Left ventricle myocardium inferior (tissue), 1 donor: ENCODE results near the gene PCDHGA2. TPM values are rescaled to one million over a fixed set of nuclear protein-coding genes. Genes with fewer than 3 reads are reported as not detected.
A peak's percentile ranks its signal among the peaks of the same experiment; 100 is the strongest.
"Not testable (repeated sequence)": the region's sequence is repeated elsewhere in the genome, so short reads cannot be mapped to it uniquely, and the experiment has no call there.

Experiments
- DNase-seq: peaks from one replicate; pipeline ENCODE4 v3.0.0-alpha.2; 2020
- H3K27ac ChIP-seq: fragments of 200-600 bp; replicated peaks from 2 replicates; pipeline ENCODE4 v1.8.0; 2021
- H3K27me3 ChIP-seq: fragments of 200-600 bp; 2 replicates; pipeline ENCODE4 v1.8.0; 2021; ENCODE audit warnings: low read depth
- H3K36me3 ChIP-seq: fragments of 200-600 bp; 2 replicates; pipeline ENCODE4 v1.8.0; 2021
- H3K4me1 ChIP-seq: fragments of 200-600 bp; 2 replicates; pipeline ENCODE4 v1.8.0; 2021
- H3K4me3 ChIP-seq: fragments of 200-600 bp; 2 replicates; pipeline ENCODE4 v1.8.0; 2021; ENCODE audit warnings: mild to moderate bottlenecking, moderate library complexity
- H3K9me3 ChIP-seq: fragments of 200-600 bp; replicated peaks from 2 replicates; pipeline ENCODE4 v1.8.0; 2021
- intact Hi-C: fragments of 100-400 bp; cut with micrococcal nuclease; formaldehyde crosslinking; loops from one replicate; pipeline ENCODE4 v1.11.0; 2022
- total RNA-seq: library from RNA; stranded (reverse); fragmentation: NEBNext Ultra II Directional; extraction: Animal tissue kit (Norgen Biotek cat#: 25700); gene quantifications from one replicate; pipeline ENCODE4 v1.2.1, GENCODE V29; 2021
- TF ChIP-seq, protein P1 (sequence below): fragments of 200-600 bp; IDR thresholded peaks from 2 replicates; pipeline ENCODE4 v1.8.0; 2021; ENCODE audit warnings: antibody characterized with exemption, mild to moderate bottlenecking, borderline replicate concordance
- donor health status: DM: no; HTN: yes; CAD: no; lungs with severe emphysema.

Gene PCDHGA2
- total RNA-seq, 1 donor from 2014 or later = 7.8 TPM

GRCh38 chr5:141343953-141344463, 5.4 kb downstream of the PCDHGA2 start:
- TF ChIP-seq, protein P1, sequence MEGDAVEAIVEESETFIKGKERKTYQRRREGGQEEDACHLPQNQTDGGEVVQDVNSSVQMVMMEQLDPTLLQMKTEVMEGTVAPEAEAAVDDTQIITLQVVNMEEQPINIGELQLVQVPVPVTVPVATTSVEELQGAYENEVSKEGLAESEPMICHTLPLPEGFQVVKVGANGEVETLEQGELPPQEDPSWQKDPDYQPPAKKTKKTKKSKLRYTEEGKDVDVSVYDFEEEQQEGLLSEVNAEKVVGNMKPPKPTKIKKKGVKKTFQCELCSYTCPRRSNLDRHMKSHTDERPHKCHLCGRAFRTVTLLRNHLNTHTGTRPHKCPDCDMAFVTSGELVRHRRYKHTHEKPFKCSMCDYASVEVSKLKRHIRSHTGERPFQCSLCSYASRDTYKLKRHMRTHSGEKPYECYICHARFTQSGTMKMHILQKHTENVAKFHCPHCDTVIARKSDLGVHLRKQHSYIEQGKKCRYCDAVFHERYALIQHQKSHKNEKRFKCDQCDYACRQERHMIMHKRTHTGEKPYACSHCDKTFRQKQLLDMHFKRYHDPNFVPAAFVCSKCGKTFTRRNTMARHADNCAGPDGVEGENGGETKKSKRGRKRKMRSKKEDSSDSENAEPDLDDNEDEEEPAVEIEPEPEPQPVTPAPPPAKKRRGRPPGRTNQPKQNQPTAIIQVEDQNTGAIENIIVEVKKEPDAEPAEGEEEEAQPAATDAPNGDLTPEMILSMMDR = no peak
- Histone ChIP-seq H3K36me3 (peaks cover 18% of the 10 kb centered on the region), H3K9me3 (peaks cover 99% of the 10 kb centered on the region), H3K27ac (peak overlapping the region; percentile 84), H3K27me3 (no peaks in the 10 kb centered on the region), H3K4me3 (peak overlapping the region; percentile 65), H3K4me1 (peaks cover 26% of the 10 kb centered on the region)
- intact Hi-C loops = no loop called here
- DNase-seq = no peak

- Histone ChIP-seq H3K4me1 (peaks cover 33% of the 10 kb centered on the region), H3K9me3 (peaks cover 99% of the 10 kb centered on the region), H3K27ac (peak overlapping the region; percentile 17), H3K36me3 (peaks cover 18% of the 10 kb centered on the region), H3K4me3 (peak overlapping the region; percentile 65), H3K27me3 (no peaks in the 10 kb centered on the region)
- intact Hi-C loops = no loop called here
- DNase-seq = no peak
- TF ChIP-seq, protein P1 = peak; percentile 17
These were observed 6.8 kb downstream of the PCDHGA2 start for GRCh38 chr5:141345327-141345726.

DNA sequence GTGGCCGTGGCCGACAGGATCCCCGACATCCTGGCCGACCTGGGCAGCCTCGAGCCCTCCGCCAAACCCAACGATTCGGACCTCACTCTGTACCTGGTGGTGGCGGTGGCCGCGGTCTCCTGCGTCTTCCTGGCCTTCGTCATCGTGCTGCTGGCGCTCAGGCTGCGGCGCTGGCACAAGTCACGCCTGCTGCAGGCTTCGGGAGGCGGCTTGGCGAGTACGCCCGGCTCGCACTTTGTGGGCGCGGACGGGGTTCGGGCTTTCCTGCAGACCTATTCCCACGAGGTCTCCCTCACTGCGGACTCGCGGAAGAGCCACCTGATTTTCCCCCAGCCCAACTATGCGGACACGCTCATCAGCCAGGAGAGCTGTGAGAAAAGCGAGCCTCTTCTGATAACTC, 7.5 kb downstream of the PCDHGA2 start:
- Histone ChIP-seq H3K4me3 (peak overlapping the region; percentile 65), H3K4me1 (peaks cover 39% of the 10 kb centered on the region), H3K36me3 (peaks cover 18% of the 10 kb centered on the region), H3K9me3 (peaks cover 99% of the 10 kb centered on the region)
- H3K27me3 ChIP-seq, H3K27ac ChIP-seq, intact Hi-C loops, DNase-seq: not testable (repeated sequence)

DNA sequence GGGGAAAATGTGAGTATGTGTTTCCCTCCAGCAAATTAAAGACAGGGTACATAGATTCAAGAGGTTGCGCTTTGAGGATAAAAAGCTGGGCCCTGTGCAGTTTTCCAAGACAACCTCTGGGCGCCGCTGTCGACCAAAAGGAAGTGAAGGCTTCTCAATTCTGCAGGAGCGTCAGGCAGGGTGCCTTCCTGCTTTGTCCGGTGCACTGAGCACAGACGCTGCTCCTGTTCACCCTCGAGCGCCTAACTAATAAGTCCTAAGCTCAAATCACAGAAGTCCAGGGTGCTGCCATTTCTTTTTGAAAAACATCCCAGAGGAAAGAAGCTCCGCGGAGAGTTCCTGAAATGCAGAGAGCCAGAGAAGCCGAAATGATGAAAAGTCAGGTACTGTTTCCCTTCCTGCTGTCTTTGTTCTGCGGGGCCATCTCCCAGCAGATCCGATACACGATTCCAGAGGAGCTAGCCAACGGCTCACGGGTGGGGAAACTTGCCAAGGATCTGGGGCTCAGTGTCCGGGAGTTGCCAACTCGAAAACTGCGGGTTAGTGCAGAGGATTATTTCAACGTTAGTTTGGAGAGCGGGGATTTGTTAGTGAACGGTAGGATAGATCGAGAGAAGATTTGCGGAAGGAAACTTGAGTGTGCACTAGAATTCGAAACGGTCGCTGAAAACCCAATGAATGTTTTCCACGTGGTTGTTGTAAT, 11.5 kb downstream of the PCDHGA2 start, which contains the start of gene PCDHGB1:
Gene PCDHGB1 (plus strand): TSS at position 183 of the 703 bp plus-strand sequence. CDS start 162 bp downstream, at position 345.
- H3K27me3 ChIP-seq = no peaks in the 10 kb centered on the region
- no peak for DNase-seq
- intact Hi-C loops = no loop called here
- peak within 1 kb of the TSS; percentile 50 for H3K27ac ChIP-seq
- H3K4me1 ChIP-seq = peaks cover 59% of the 10 kb centered on the region
- H3K36me3 ChIP-seq = peaks cover 22% of the 10 kb centered on the region
- peaks cover 98% of the 10 kb centered on the region for H3K9me3 ChIP-seq
- H3K4me3 ChIP-seq = peak within 1 kb of the TSS; percentile 54
- TF ChIP-seq, protein P1 = peak; percentile 74

DNA sequence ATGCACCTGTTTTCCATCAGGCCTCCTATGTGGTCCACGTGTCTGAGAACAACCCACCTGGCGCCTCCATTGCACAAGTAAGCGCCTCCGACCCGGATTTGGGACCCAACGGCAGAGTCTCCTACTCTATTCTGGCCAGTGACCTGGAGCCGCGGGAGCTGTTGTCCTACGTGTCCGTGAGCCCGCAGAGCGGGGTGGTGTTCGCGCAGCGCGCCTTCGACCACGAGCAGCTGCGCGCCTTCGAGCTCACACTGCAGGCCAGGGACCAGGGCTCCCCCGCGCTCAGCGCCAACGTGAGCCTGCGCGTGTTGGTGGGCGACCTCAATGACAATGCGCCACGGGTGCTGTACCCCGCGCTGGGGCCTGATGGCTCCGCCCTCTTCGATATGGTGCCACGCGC, 13.0 kb downstream of the PCDHGA2 start:
- TF ChIP-seq, protein P1 = no peak
- DNase-seq = no peak
- H3K4me3 ChIP-seq = no peak overlapping the region
- intact Hi-C loops = no loop called here
- no peaks in the 10 kb centered on the region for H3K27me3 ChIP-seq
- peaks cover 61% of the 10 kb centered on the region for H3K4me1 ChIP-seq
- peaks cover 98% of the 10 kb centered on the region for H3K9me3 ChIP-seq
- H3K36me3 ChIP-seq = peaks cover 27% of the 10 kb centered on the region
- no peak overlapping the region for H3K27ac ChIP-seq

DNA sequence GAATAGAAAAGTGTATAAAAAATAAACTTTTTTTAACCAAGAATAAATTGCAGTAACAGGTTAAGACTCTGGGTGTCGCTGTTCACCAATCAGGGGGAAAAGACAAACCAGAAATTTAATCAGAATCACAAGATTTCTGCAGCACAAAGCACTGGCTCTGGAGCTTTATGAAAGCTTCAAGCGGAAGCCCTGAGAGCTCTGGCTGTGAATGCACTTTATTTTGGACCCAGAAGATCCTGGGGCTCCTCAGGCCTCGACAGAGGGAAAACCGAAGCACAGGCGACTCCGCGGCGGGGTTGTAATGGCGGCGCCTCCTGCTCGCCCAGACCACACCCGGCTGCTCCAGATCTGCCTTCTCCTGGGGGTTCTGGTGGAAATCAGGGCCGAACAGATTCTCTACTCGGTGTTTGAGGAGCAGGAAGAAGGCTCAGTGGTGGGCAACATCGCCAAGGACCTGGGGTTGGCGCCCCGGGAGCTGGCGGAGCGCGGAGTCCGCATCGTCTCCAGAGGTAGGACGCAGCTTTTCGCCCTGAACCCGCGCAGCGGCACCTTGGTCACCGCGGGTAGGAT, 16.4 kb downstream of the PCDHGA2 start, which contains the start of gene PCDHGA4:
Gene PCDHGA4 (plus strand): TSS at position 122 of the 570 bp plus-strand sequence. CDS start 87 bp downstream, at position 209.
- intact Hi-C loops = no loop called here
- TF ChIP-seq, protein P1 = peak; percentile 61
- H3K4me1 ChIP-seq = peaks cover 58% of the 10 kb centered on the region
- H3K4me3 ChIP-seq = peak within 1 kb of the TSS; percentile 54
- peaks cover 98% of the 10 kb centered on the region for H3K9me3 ChIP-seq
- no peak for DNase-seq
- no peaks in the 10 kb centered on the region for H3K27me3 ChIP-seq
- peaks cover 21% of the 10 kb centered on the region for H3K36me3 ChIP-seq
- H3K27ac ChIP-seq = peak within 1 kb of the TSS; percentile 21
